B cell (primary cell): ENCODE measurements around the gene TLR4. TPM values are rescaled to one million over a fixed set of nuclear protein-coding genes. Genes with fewer than 3 reads are reported as not detected.

Source experiments
- ATAC-seq: fragments of 200-7000 bp; cut with Tn5 transposase; one replicate; pipeline ENCODE4 v1.10.0; 2021; ENCODE audit warnings: low read depth, mild to moderate bottlenecking, moderate number of reproducible peaks, moderate library complexity
- CTCF ChIA-PET: fragments of 350-600 bp; sonication (Branson Sonifier 250); formaldehyde crosslinking; loops from one replicate; lab custom pipeline; 2021; ENCODE audit warnings: antibody characterized with exemption, inconsistent platforms; lab: Charles Lee
- POLR2A ChIA-PET: fragments of 350-600 bp; sonication (Branson Sonifier 250); formaldehyde crosslinking; loops from one replicate; lab custom pipeline; 2021; ENCODE audit warnings: antibody characterized with exemption; lab: Charles Lee
- DNase-seq: peaks from one replicate; pipeline ENCODE4 v3.0.0; 2013
- H2AFZ ChIP-seq: 2 replicates; pipeline ENCODE4 v1.6.1; 2012; ENCODE audit warnings: mild to moderate bottlenecking, low read depth, low read length; ENCODE audit not compliant: insufficient read depth, poor library complexity, severe bottlenecking
- H3K27ac ChIP-seq, 2 donors: 1 replicate in 1 of 2; 2 replicates in 1 of 2; pipeline ENCODE4 v1.5.1; 2012 to 2013; ENCODE audit warnings: low read length in 2 of 2, mild to moderate bottlenecking in 2 of 2, moderate library complexity in 1 of 2
- H3K27me3 ChIP-seq, 4 experiments: fragments of 200-600 bp in 1 of 4; sonication (generic) in 1 of 4; replicated peaks in 1 of 4; 1 replicate in 2 of 4; 2 replicates in 2 of 4; pipeline versions ENCODE4 v1.6.1 to v1.7.0; 2013 to 2016; ENCODE audit warnings: low read length in 3 of 4, mild to moderate bottlenecking in 2 of 4, mixed read lengths in 1 of 4, moderate library complexity in 1 of 4; ENCODE audit not compliant: insufficient read depth in 4 of 4, control insufficient read depth in 3 of 4; ENCODE audit errors: control extremely low read depth in 1 of 4
- H3K36me3 ChIP-seq, 2 experiments: replicated peaks in 1 of 2; 1 replicate in 1 of 2; 2 replicates in 1 of 2; pipeline versions ENCODE4 v1.6.1 to v1.7.1; 2013; ENCODE audit warnings: low read length in 1 of 2; ENCODE audit not compliant: insufficient read depth in 2 of 2, control insufficient read depth in 1 of 2; ENCODE audit errors: control extremely low read depth in 1 of 2, extremely low read depth in 1 of 2
- H3K4me1 ChIP-seq, 2 donors: fragments of 200-600 bp in 1 of 2; sonication (generic) in 1 of 2; 1 replicate in 1 of 2; 2 replicates in 1 of 2; pipeline versions ENCODE4 v1.5.1 to v1.6.1; 2013 to 2017; ENCODE audit warnings: low read length in 2 of 2; ENCODE audit not compliant: control insufficient read depth in 2 of 2, insufficient read depth in 2 of 2
- H3K4me2 ChIP-seq: replicated peaks from 2 replicates; pipeline ENCODE3; 2012; ENCODE audit warnings: mild to moderate bottlenecking, low read depth, low read length; ENCODE audit not compliant: poor library complexity, severe bottlenecking
- H3K4me3 ChIP-seq, 5 experiments: fragments of 200-600 bp in 1 of 5; sonication (generic) in 1 of 5; 1 replicate in 3 of 5; 2 replicates in 2 of 5; pipeline versions ENCODE4 v1.5.1 to v1.7.0; 2011 to 2016; ENCODE audit warnings: low read length in 4 of 5, mild to moderate bottlenecking in 4 of 5, low read depth in 2 of 5, control low read depth in 1 of 5, moderate library complexity in 1 of 5; ENCODE audit not compliant: insufficient read depth in 1 of 5; ENCODE audit errors: control extremely low read depth in 1 of 5, extremely low read depth in 1 of 5
- H3K79me2 ChIP-seq: fragments of 200-600 bp; sonication (generic); one replicate; pipeline ENCODE4 v1.6.0; 2016; ENCODE audit warnings: low read length; ENCODE audit not compliant: control insufficient read depth, insufficient read depth
- H3K9ac ChIP-seq: fragments of 200-600 bp; sonication (generic); 2 replicates; pipeline ENCODE4 v1.6.1; 2017; ENCODE audit warnings: mild to moderate bottlenecking, low read length, moderate library complexity
- H3K9me3 ChIP-seq, 3 donors: one replicate each; pipeline versions ENCODE4 v1.6.1 to v1.7.1; 2013; ENCODE audit warnings: low read length in 2 of 3; ENCODE audit not compliant: control insufficient read depth in 2 of 3, insufficient read depth in 1 of 3; ENCODE audit errors: control extremely low read depth in 1 of 3
- H4K20me1 ChIP-seq: 2 replicates; pipeline ENCODE4 v1.6.0; 2012; ENCODE audit warnings: mild to moderate bottlenecking, low read length; ENCODE audit not compliant: insufficient read depth, control insufficient read depth, poor library complexity, severe bottlenecking
- H3K27ac Mint-ChIP-seq: one replicate; pipeline ENCODE4 v1.8.0; 2021; ENCODE audit warnings: mixed read lengths
- H3K27me3 Mint-ChIP-seq: one replicate; pipeline ENCODE4 v1.8.0; 2021; ENCODE audit warnings: mixed read lengths
- H3K4me1 Mint-ChIP-seq: one replicate; pipeline ENCODE4 v1.8.0; 2021; ENCODE audit warnings: mixed read lengths
- H3K4me3 Mint-ChIP-seq: one replicate; pipeline ENCODE4 v1.8.0; 2021; ENCODE audit warnings: mixed read lengths
- H3K9me3 Mint-ChIP-seq: one replicate; pipeline ENCODE4 v1.8.0; 2022; ENCODE audit warnings: mixed read lengths; ENCODE audit not compliant: insufficient read depth
- CTCF ChIP-seq: fragments of 200-600 bp; IDR thresholded peaks from one replicate; pipeline ENCODE4 v1.8.0; 2022; ENCODE audit warnings: antibody characterized with exemption, mild to moderate bottlenecking
- EZH2 ChIP-seq: IDR thresholded peaks from 2 replicates; pipeline ENCODE4 v1.6.1; 2012; ENCODE audit warnings: borderline replicate concordance, low read depth, mild to moderate bottlenecking, moderate library complexity, low read length; ENCODE audit not compliant: insufficient read depth, poor library complexity, severe bottlenecking
- WGBS: methylation state at CpG from one replicate; pipeline ENCODE4 v1.1.5; 2013; ENCODE audit warnings: missing lambda C conversion rate; ENCODE audit not compliant: insufficient coverage; 5-methylcytosine and 5-hydroxymethylcytosine counted together
- intact Hi-C: fragments of 100-400 bp; cut with micrococcal nuclease; formaldehyde crosslinking; loops from one replicate; pipeline ENCODE4 v1.10.0; 2022
- polyA plus RNA-seq: library from polyadenylated mRNA; depleted of rRNA; stranded (reverse); fragments of >200 nt; gene quantifications from 2 replicates; pipeline ENCODE4 v1.2.3, GENCODE V29; 2012
- total RNA-seq, 2 donors: library from RNA; stranded (reverse); fragments of 120-200 nt in 1 of 2; gene quantifications; 1 replicate in 1 of 2; 2 replicates in 1 of 2; pipeline versions ENCODE4 v1.2.3 to v1.2.4, GENCODE V29; 2013 to 2022

The TLR4 gene
- total and polyA plus RNA-seq, 2 donors (not counting 1 experiment from before 2014, with no cell fraction given): 0.51 to 3.7 TPM

GRCh38 chr9:117747386-117747970, 43.3 kb downstream of the TLR4 start:
- ATAC-seq (no peak), DNase-seq (no peak)
- intact Hi-C loops: no loop called here
- Histone ChIP-seq H3K36me3 (no peaks in the 10 kb centered on the region), H3K27me3 (peaks cover 0 to 43% (median 20%) of the 10 kb centered on the region in 4 experiments), H3K27ac (no peak overlapping the region), H3K4me2 (no peak overlapping the region), H3K9ac (no peak overlapping the region), H4K20me1 (no peaks in the 10 kb centered on the region), H2AFZ (no peak overlapping the region), H3K9me3 (peaks cover 0 to 7% (median 2%) of the 10 kb centered on the region in 3 donors), H3K4me1 (peaks cover 14 to 15% of the 10 kb centered on the region in 2 donors), H3K4me3 (no peak overlapping the region), H3K79me2 (no peaks in the 10 kb centered on the region)
- CTCF ChIA-PET: no interaction called here
- POLR2A ChIA-PET: no interaction called here
- no peaks in the 10 kb centered on the region for H3K9me3 Mint-ChIP-seq
- H3K4me3 Mint-ChIP-seq: no peak overlapping the region
- H3K27me3 Mint-ChIP-seq: peaks cover 65% of the 10 kb centered on the region
- peaks cover 14% of the 10 kb centered on the region for H3K4me1 Mint-ChIP-seq
- WGBS: 66% methylated on average over 3 of the region's 5 CpGs
- TF ChIP-seq EZH2: no peak
- TF ChIP-seq CTCF: no peak
- H3K27ac Mint-ChIP-seq: no peak overlapping the region

DNA sequence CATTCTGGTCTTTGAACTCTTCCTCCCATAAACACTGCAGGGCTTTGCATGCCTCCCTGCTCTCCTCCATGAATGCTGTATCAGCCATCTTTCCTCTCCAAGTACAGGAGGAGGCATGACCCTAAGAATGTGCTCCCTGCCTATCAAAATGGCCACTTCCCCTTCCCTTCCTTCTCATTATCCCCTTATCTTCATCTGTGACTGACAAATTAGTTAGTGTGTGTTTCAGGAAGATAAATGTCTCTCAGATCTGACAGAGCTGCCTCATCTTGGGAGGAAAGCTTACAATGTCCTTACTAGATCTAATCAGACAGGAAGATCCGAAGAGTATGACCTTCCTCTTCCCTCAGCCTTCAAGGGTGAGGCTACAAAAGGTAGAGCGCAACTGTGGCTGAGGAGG, 46.2 kb downstream of the TLR4 start:
- POLR2A ChIA-PET: no interaction called here
- WGBS: no CpG with 5 or more reads among the region's 2 CpGs
- H3K4me2 ChIP-seq: no peak overlapping the region
- H3K9ac ChIP-seq: no peak overlapping the region
- no peak for DNase-seq
- no peak overlapping the region for H3K27ac ChIP-seq
- H3K9me3 ChIP-seq: peaks cover 0 to 2% (median 0%) of the 10 kb centered on the region in 3 donors
- H3K4me3 ChIP-seq: no peak overlapping the region
- H2AFZ ChIP-seq: no peak overlapping the region
- TF ChIP-seq EZH2: no peak
- TF ChIP-seq CTCF: no peak
- intact Hi-C loops: no loop called here
- H3K4me1 Mint-ChIP-seq: peaks cover 2% of the 10 kb centered on the region
- no peak for ATAC-seq
- no peaks in the 10 kb centered on the region for H4K20me1 ChIP-seq
- H3K27ac Mint-ChIP-seq: no peak overlapping the region
- H3K79me2 ChIP-seq: no peaks in the 10 kb centered on the region
- no peaks in the 10 kb centered on the region for H3K9me3 Mint-ChIP-seq
- peaks cover 0 to 30% (median 5%) of the 10 kb centered on the region in 4 experiments for H3K27me3 ChIP-seq
- peaks cover under 1 to 3% of the 10 kb centered on the region in 2 donors for H3K4me1 ChIP-seq
- CTCF ChIA-PET: no interaction called here
- no peak overlapping the region for H3K4me3 Mint-ChIP-seq
- H3K27me3 Mint-ChIP-seq: peaks cover 71% of the 10 kb centered on the region
- H3K36me3 ChIP-seq: no peaks in the 10 kb centered on the region
